Psoas muscle (tissue), 8 donors: Measurements from ENCODE around the gene HSPG2. TPM values are rescaled to one million over a fixed set of nuclear protein-coding genes. Genes with fewer than 3 reads are reported as not detected.
A peak's percentile ranks its signal among the peaks of the same experiment; 100 is the strongest.

Source experiments
- ATAC-seq, 4 donors: fragments of 200-7000 bp; cut with Tn5 transposase; one replicate each; pipeline ENCODE4 v1.9.1; 2020; ENCODE audit warnings: moderate library complexity in 3 of 4, mild to moderate bottlenecking in 2 of 4
- DNase-seq, 2 donors: peaks; one replicate each; pipeline ENCODE4 v3.0.0-alpha.2; 2020
- H3K27ac ChIP-seq: fragments of 200-600 bp; one replicate; pipeline ENCODE4 v1.8.0; 2022
- H3K27me3 ChIP-seq, 3 donors: fragments of 200-600 bp in 1 of 3; one replicate each; pipeline versions ENCODE4 v1.6.1 to v1.8.0; 2013 to 2022; ENCODE audit warnings: low read length in 2 of 3, mild to moderate bottlenecking in 2 of 3, moderate library complexity in 1 of 3; ENCODE audit not compliant: insufficient read depth in 3 of 3
- H3K36me3 ChIP-seq, 2 donors: fragments of 200-600 bp in 1 of 2; one replicate each; pipeline versions ENCODE4 v1.6.1 to v1.8.0; 2013 to 2022; ENCODE audit warnings: low read depth in 1 of 2, mild to moderate bottlenecking in 1 of 2, moderate library complexity in 1 of 2; ENCODE audit not compliant: insufficient read depth in 1 of 2
- H3K4me1 ChIP-seq: fragments of 200-600 bp; one replicate; pipeline ENCODE4 v1.8.0; 2022
- H3K4me3 ChIP-seq: fragments of 200-600 bp; one replicate; pipeline ENCODE4 v1.8.0; 2022; ENCODE audit warnings: mild to moderate bottlenecking
- H3K9me3 ChIP-seq: fragments of 200-600 bp; one replicate; pipeline ENCODE4 v1.8.0; 2022
- CTCF ChIP-seq: fragments of 200-600 bp; IDR thresholded peaks from one replicate; pipeline ENCODE4 v1.8.0; 2022; ENCODE audit warnings: antibody characterized with exemption
- WGBS, 3 donors: extraction: QIAGEN DNeasy Blood & Tissue Kit; methylation state at CpG; one replicate each; pipeline versions ENCODE4 v1.1.6 to v1.1.7; 2013; 5-methylcytosine and 5-hydroxymethylcytosine counted together
- intact Hi-C, 2 donors: fragments of 100-400 bp; cut with DNase I; formaldehyde crosslinking; loops; one replicate each; pipeline versions ENCODE4 v1.11.0 to v1.14.2; 2022
- polyA plus RNA-seq, 3 donors: library from polyadenylated mRNA; stranded (reverse); fragments of 200-250 nt; gene quantifications; one replicate each; pipeline ENCODE4 v1.2.3, GENCODE V29; 2013
- total RNA-seq, 4 donors: library from RNA; stranded (reverse); fragmentation: NEBNext Ultra II Directional in 2 of 4; extraction: Animal tissue kit (Norgen Biotek cat#: 25700) in 2 of 4; gene quantifications; one replicate each; pipeline versions ENCODE4 v1.2.1 to v1.2.4, GENCODE V29; 2021 to 2023
- donor health status: healthy with polysubstance abuse.
- donor health status: DM: no; HTN: no; CAD: no; lungs with moderate emphysema.
- donor health status: Bipolar disorder and iron deficiency.
- donor health status: healthy.
- donor health status: DM: yes; HTN: yes; CAD: no.
- donor health status: DM: no; HTN: no; CAD: no.
- donor health status: DM: no; HTN: no; CAD: no.
- donor health status: DM: yes; HTN: yes; CAD: no.

Gene HSPG2
- total and polyA plus RNA-seq, 7 donors = 24.5 to 168 (median 102) TPM

- no peaks in the 10 kb centered on the region for H3K27me3 ChIP-seq
- DNase-seq (no peak), ATAC-seq (no peak)
- intact Hi-C loops = no loop called here
- H3K4me1 ChIP-seq = peaks cover 7% of the 10 kb centered on the region
- no peak for TF ChIP-seq CTCF
- 81 to 89% (median 84%) methylated on average over 5 of the region's 5 CpGs for WGBS, 3 donors
- H3K4me3 ChIP-seq = no peak overlapping the region
- H3K36me3 ChIP-seq = peaks cover 0 to 66% of the 10 kb centered on the region in 2 donors
- no peak overlapping the region for H3K27ac ChIP-seq
- no peaks in the 10 kb centered on the region for H3K9me3 ChIP-seq
Observed at GRCh38 chr1:21867451-21867996, 69.6 kb downstream of the HSPG2 start.

GRCh38 chr1:21866707-21867043 is 70.4 kb downstream of the HSPG2 start:
- TF ChIP-seq CTCF = no peak
- DNase-seq = no peak
- H3K36me3 ChIP-seq = peaks cover 2 to 66% of the 10 kb centered on the region in 2 donors
- no peak overlapping the region for H3K4me3 ChIP-seq
- no peaks in the 10 kb centered on the region for H3K9me3 ChIP-seq
- WGBS, 3 donors = 52 to 61% (median 54%) methylated on average over 1 of the region's 1 CpG
- peaks cover 7% of the 10 kb centered on the region for H3K4me1 ChIP-seq
- no peak for ATAC-seq
- intact Hi-C loops = no loop called here
- H3K27ac ChIP-seq = no peak overlapping the region
- H3K27me3 ChIP-seq = no peaks in the 10 kb centered on the region

GRCh38 chr1:21865943-21866706 is 71.0 kb downstream of the HSPG2 start:
- no peaks in the 10 kb centered on the region for H3K27me3 ChIP-seq
- H3K27ac ChIP-seq = no peak overlapping the region
- TF ChIP-seq CTCF = no peak
- ATAC-seq = no peak
- H3K4me1 ChIP-seq = peaks cover 7% of the 10 kb centered on the region
- 73 to 76% (median 73%) methylated on average over 11 of the region's 11 CpGs for WGBS, 3 donors
- H3K36me3 ChIP-seq = peaks cover 2 to 66% of the 10 kb centered on the region in 2 donors
- no peaks in the 10 kb centered on the region for H3K9me3 ChIP-seq
- no peak overlapping the region for H3K4me3 ChIP-seq
- DNase-seq = peak in 1 of 2 donors; percentile 32
- intact Hi-C loops = no loop called here

- intact Hi-C loops = no loop called here
- H3K36me3 ChIP-seq = peaks cover 5 to 67% of the 10 kb centered on the region in 2 donors
- ATAC-seq (no peak), DNase-seq (no peak)
- H3K9me3 ChIP-seq = no peaks in the 10 kb centered on the region
- peaks cover 7% of the 10 kb centered on the region for H3K4me1 ChIP-seq
- WGBS, 3 donors = 88 to 89% (median 88%) methylated on average over 6 to 7 of the region's 7 CpGs
- no peaks in the 10 kb centered on the region for H3K27me3 ChIP-seq
- no peak overlapping the region for H3K27ac ChIP-seq
- TF ChIP-seq CTCF = no peak
- no peak overlapping the region for H3K4me3 ChIP-seq
Observed at GRCh38 chr1:21865609-21865942, 71.5 kb downstream of the HSPG2 start.
